Measurements from ENCODE around the gene BMP8A. TPM values are rescaled to one million over a fixed set of nuclear protein-coding genes. Genes with fewer than 3 reads are reported as not detected.
"Not testable (repeated sequence)": the region's sequence is repeated elsewhere in the genome, so short reads cannot be mapped to it uniquely, and the experiment has no call there.

The BMP8A gene
- total RNA-seq, 2 experiments from 2014 or later = 0.13 TPM; not detected in 1

DNA sequence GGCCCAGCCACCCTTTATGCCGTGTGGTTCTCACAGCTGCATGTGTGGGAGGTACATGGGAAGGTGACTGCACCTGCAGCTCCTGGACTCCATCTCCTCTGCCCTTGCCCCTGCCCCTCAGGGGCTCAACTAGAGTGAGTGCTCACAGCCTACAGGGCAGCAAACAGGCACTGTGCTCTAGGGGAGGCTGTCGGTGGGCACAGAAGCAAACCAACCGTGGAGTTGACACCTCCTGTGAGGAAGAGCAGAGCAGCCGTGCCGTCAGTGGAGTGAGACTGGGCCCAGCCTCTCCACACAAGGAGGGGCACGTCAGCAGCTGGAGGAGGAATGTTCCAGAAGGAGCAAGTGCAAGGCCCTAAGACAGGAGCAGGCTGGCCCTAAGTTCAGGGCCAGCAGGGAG, 32.7 kb downstream of the BMP8A start:
- CTCF ChIA-PET = no interaction called here
- POLR2A ChIA-PET = no interaction called here

DNA sequence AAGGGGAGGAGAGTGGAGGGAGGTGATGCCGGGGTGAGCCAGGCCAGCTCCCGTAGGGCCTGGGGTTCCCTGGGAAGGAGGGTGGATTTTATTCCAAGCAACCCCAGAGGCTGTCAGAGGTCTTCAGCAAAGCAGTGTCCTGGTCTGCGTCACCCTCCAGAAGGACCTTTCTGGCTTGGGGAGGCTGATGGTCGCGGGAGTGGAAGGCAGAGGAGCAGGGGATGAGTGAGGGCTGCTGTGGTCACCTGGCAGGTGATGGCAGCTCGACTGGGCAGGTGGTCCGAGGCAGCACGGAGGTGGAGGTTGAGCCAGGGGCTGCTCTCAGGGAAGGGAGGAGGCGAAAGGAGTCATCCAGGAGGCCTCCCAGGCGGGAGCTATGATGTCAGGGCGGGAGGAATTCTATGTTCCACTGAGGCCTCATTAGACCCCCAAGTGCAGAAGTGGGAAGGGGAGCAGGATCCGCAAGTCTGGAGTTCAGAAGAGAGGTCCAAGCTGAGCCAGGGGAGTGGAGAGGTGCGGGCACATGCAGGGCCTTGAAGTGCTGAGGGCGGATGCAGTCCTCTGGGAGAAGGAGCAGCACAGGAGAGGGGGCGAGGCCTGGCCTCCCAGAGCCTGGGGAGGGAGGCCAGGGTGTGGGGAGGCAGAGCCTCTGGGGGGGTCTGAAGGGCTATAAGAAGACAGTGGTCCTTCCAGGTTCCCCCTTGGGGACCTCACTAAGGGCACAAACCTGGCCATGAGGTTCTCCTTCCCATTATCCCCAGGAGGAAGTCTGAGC, 33.3 kb downstream of the BMP8A start:
- ChIA-PET CTCF (no interaction called here), POLR2A (no interaction called here)

DNA sequence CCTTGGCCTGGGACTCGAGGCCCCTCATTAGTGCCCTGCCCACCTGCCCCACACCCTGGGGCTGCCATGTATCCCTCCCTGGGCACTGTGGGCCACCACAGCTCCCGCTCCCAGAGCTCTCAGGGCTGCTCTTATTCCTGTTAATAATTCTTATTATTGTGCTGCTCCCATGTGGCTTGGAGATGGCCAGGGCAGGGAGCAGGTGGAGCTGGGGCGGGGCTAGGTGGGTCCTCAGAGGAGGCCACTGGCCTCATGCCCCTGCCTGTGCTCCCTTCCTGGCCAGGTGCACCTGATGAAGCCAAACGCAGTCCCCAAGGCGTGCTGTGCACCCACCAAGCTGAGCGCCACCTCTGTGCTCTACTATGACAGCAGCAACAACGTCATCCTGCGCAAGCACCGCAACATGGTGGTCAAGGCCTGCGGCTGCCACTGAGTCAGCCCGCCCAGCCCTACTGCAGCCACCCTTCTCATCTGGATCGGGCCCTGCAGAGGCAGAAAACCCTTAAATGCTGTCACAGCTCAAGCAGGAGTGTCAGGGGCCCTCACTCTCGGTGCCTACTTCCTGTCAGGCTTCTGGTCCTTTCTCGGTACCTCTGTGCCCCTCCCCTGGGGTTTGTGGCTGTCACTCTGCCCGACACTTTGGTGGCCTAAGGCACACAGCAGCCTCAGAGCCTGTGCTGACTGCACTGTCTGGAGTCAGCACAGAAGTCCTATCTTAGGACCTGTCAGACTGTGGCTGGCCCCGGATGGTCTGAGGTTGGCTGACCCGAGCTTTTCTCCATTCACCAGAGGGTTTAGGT, 34.1 kb downstream of the BMP8A start:
- CTCF ChIA-PET = no interaction called here

DNA sequence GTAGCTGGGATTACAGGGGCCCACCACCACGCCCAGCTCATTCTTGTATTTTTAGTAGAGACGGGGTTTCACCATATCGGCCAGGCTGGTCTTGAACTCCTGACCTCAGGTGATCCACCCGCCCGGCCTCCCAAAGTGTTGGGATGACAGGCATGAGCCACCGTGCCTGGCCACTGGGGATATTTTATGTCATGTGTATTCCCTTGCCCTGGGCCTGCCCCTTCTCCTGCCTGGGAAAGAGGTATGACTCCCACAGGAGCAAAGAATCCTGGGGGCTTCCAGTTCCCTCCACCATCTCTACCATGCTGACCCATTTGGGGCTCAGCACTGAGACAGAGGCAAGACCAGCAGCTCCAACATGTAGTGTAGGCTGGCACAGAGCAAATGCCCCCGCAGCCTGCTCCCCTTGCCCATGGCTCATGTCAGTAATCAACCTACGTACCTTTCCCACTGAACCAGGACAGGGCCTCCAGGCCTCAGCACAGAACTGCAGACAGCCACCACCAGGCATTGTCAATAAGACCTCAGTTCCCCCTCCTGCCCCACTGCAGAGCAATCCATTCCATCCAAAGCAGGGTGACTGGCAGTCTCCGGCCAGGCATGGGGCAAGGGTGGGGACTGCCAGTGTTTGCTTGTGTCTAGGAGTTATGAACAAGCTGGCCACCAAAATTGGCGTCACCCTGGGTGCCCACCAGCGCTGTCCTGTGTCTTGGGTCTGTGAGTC, 35.2 kb downstream of the BMP8A start:
- CTCF ChIA-PET = interaction anchor here (0.6 kb wide), 1 partner anchor 340 kb away, joined by 3 read pairs; no protein-coding TSS in a partner anchor
- POLR2A ChIA-PET = no interaction called here

More for the DNA sequence above, 34.1 kb downstream of the BMP8A start:
- POLR2A ChIA-PET = no interaction called here

DNA sequence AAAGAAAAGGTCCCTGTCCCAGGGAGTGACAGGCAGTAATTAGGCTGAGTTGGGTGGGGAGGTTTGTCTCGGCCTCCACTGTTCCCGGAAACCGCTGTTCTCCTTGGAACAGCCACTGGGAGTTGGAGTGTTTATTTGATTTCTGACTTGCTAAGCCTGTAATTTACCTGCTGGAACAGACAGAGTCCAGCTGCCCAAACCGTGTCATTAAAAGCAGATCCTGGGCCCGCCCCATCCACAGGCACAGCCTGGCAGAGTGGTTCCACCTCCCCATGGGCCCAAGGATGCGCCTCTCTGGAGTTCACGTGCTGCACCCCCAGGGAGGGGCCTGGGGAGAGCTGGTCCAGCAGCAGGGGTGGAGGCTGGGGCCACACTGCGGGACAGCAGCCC, 35.7 kb downstream of the BMP8A start:
- CTCF ChIA-PET = interaction anchor here (0.5 to 0.6 kb wide), 3 partner anchors 11 to 420 kb away, joined by 3 read pairs; no protein-coding TSS in a partner anchor
- POLR2A ChIA-PET = not testable (repeated sequence)

DNA sequence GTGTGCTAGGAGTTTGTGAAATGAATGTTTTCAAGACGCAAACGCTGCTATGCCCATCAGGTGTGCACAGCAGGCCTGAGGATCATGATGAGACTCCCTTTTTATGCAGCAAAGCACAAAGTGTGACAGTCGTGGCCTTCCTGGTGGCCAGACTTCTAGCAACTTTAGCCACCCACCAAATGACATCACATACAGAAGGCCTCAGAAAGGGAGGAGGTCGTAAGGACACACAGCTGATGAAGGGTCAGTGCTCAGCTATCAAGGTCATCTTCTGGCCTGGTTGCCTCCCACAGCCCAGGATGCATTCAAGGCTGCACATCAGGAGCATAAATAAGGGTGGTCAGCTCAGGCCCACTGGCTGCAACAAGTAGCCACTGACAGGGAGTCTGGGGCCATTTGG, 36.6 kb downstream of the BMP8A start:
- ChIA-PET CTCF (no interaction called here), POLR2A (no interaction called here)

DNA sequence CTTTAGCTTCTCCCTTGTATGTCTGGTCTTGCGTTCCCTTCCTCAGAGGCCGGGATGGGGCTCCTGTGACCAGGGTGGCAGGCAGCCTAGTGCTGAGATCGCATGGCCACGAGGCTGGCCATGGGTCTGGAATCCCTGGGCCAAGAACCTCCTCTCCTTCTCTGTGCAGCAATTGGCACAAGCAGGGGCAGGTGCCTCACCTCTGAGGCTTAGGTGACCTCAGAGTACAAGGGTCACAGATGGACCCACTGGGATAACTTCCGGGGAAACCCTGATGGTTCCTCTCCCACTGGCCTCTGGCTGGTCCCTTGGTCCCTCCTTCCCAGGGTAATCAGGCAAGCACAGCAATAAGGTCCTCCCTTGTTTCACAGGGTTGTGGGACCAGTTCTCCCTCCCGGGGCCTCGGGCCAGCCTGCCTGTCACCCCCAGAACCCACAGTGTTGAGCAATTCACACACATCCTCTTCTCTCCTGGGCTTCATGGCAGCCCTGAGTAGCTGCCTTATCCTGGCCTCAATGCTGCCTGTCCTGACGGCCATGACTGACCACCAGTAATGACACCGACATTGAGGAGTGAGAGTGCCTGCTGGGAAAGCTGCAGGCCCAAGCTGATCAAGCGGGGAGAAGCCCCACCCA, 38.6 kb downstream of the BMP8A start:
- POLR2A ChIA-PET = no interaction called here
- CTCF ChIA-PET = interaction anchor here (1.8 kb wide), 1 partner anchor 9 kb away, joined by 8 read pairs; no protein-coding TSS in a partner anchor

DNA sequence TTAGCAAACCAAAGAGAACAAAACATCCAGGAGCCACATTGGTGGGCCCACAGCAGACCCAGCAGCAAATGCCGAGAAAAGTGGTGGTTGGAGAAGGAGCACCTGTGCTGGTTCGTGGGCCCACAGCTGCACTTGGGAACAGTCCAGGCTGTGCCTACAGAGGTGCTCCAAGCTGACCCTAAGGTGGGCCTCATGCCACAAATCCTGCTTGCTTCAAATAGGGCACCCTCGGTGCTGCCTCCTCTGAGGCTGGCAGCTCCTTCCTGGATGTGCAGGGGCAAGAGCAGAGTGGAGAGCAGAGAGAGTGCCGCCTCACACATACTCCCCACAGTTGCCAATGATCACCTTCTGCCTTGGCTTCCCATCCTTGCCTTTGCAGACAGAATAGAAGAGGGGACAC, 40.1 kb downstream of the BMP8A start:
- ChIA-PET CTCF (interaction anchor here (0.6 to 1.3 kb wide), 2 partner anchors 433 to 489 kb away, joined by 3 to 5 read pairs; no protein-coding TSS in a partner anchor), POLR2A (no interaction called here)

DNA sequence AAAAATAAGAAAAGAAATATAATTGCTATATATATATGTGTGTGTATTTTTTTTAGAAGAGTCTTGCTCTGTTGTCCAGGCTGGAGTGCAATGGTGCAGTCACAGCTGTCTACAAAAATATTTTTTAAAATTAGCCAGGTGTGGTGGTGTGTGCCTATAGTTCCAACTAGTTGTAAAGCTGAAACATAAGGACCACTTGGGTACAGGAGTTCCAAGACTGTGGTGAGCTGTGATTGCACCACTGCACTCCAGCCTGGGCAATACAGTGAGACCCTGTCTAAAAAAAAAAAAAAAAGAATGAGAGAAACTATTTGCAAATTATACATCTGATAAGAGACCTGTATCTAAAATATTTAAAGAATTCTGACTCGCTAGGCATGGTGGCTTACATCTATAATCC, 42.0 kb downstream of the BMP8A start:
- CTCF ChIA-PET = no interaction called here
- POLR2A ChIA-PET = no interaction called here

DNA sequence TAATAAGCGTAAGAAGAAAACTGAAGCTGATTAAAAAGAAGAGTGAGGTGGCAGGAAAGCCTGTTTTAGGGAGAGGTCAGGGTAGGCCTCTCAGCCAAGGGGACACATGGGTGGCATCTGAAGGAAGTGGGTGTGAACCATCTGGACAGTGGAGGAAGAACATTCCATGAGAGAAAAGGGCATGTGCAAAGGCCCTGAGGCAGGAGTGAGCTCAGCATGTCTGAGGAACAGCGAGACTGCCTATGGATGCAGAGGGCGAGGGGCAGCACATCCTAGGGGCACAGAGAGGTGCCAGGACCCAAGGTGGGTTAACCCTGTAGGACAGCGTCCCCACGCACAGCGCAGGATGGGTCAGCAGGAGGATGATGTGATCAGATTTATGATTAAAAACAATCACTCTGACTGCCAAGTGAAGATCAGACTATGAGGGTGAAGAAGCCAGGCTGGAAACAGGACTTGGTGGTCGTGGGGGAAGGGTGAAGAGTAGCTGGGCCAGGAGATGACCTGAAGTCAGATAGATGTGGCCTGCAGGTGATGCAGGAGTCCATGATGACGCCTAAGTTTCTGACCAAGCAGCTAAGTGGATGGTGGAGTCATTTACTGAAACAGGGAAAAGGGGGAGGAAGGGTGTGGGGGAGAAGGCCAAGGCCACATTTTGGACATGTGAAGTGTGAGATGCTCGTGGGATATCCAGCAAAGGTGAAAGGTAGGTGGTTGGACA, 47.3 kb downstream of the BMP8A start:
- ChIA-PET POLR2A (no interaction called here), CTCF (interaction anchor here (0.6 to 2.2 kb wide), 12 partner anchors 9 to 440 kb away, joined by 3 to 10 read pairs (median 4); no protein-coding TSS in a partner anchor)

DNA sequence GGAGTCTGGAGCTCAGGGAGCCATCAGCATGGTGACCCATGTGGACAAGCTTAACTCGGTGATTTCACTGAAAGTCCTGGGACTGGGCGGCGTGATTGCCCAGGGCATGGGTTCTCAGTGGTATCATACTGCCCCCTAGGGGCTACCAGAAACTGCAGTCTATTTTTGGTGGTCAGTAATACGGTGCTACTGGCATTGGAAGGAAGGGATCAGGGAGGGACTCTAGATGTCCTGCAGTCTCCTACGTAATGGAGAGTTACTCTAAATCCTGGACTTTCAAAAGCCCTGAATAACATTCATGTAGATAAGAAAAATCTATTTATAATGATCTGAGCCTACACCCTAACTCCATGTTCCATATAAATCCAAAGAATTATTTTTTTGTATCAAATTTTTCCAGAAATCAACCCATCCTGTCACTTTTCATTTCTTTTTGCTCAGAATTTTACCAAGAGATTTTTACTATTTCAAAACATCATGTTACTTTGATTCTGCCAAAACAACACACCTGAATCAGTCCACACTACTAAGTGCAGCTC, 47.9 kb downstream of the BMP8A start:
- POLR2A ChIA-PET = no interaction called here

DNA sequence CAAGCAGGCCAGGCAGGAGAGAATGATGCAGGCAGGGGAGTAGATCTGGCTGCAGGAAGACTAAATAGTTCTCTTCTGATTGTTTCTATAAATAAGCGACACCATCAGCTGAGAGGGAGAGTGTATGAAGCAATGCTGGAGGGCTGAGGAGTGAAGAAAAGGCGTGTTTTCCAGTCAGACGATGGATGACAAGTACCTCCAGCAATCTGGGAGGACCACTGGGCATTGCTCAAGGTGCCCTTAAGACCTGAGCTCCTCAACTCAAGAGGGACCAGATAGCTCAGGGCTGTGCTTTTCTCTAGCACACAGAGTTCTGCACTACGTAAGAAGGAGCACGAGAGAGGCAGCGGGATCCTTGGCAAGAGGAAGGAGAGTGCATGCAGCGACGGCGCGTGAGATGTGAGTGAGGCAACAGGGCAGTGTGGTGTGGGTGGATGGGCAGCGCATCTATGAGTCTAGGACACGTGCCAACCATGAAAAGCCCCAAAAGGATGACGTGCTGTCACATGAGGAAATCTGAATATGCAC, 49.1 kb downstream of the BMP8A start:
- ChIA-PET POLR2A (no interaction called here), CTCF (interaction anchor here (0.7 kb wide), 1 partner anchor 448 kb away, joined by 3 read pairs; no protein-coding TSS in a partner anchor)

More for the DNA sequence above, 47.9 kb downstream of the BMP8A start:
- CTCF ChIA-PET = interaction anchor here (0.6 to 2.2 kb wide), 12 partner anchors 8 to 441 kb away, joined by 3 to 10 read pairs (median 4); no protein-coding TSS in a partner anchor

DNA sequence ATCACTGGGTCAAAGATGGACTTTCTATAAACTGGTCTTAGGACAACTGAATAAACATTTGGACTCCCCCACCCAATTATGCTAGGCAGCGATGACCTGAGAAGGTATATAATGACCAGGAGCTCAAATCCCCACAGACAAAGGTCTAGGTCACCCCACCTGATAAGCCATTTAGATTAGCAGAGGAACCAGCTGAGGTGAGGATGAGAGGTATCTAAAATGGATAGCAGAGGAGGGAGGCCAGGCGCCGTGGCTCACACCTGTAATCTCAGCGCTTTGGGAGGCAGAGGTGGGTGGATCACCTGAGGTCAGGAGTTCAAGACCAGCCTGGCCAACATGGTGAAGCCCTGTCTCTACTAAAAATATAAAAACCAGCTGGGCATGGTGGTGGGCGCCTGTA, 51.5 kb downstream of the BMP8A start:
- ChIA-PET CTCF (no interaction called here), POLR2A (no interaction called here)

DNA sequence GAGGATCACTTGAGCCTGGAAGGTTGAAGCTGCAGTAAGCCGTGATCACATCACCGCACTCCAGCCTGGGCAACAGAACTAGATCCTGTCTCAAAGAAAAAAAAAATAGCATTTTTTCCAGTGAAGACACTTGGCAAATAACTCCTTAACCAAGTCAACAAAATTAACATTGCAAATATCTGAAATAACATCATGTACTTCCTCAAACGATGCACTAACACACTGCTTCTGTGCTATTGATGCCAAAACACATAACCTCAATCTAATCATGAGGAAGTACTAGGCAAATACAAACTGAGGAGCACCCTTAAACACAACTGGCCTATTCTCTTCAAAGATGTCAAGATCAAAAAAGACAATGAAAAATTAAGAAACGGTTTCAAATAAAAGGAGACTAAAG, 52.9 kb downstream of the BMP8A start:
- ChIA-PET POLR2A (no interaction called here), CTCF (no interaction called here)

DNA sequence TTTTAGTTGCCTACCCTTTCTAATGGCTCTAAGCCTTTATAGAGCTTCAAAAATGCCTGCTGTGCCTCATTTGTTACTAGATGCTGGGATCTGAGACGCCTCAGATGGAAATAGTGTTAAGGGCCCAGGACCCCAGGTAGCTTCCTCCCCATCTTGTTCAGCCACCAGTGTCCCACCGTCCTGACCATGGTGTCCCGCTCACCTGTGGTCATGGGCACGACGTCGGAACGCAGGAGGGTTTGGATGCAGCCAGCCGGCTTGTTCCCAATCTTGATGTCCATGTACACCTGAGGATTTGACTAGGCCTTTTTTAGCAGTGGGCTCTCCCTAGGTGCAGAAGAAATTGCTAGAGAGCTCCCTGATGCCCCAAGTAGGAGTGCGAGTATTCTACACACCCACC, 54.1 kb downstream of the BMP8A start:
- CTCF ChIA-PET = no interaction called here
- POLR2A ChIA-PET = no interaction called here

DNA sequence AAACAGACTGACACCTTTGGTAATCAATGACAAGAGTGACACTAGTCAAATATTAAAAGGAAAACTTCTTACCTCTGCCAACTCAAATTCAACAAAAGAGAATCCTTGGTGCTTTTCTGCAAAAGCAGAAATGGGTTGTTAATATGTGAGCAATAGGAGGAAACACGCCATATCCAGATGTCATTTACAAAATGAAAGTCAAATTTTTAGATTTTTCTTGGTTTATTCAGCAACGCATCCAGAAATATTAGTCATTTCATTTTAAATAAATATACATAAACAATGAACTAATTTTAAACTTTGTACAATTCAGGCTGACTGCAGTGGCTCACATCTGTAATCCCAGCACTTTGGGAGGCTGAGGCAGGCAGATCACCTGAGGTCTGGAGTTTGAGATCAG, 62.8 kb downstream of the BMP8A start:
- ChIA-PET POLR2A (no interaction called here), CTCF (interaction anchor here (1.1 kb wide), 1 partner anchor 21 kb away, joined by 3 read pairs; no protein-coding TSS in a partner anchor)

DNA sequence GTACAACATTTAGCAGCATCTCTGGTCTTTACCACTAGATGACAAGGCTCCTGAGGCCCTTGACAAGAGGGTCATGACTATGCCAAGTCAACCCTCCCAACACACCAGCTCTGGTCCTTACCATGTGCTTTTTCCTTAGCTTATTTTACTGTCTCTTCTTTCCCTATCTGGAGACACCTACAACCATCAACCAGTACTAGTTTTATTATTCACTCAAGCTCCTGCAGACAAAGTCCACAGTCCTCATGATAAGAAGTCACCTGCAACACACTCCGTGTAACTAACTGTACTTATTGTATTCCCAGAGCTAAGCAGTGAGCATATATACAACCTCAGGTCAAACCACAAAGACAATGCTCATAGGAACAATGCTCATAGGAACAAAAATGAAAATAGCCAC, 69.8 kb downstream of the BMP8A start:
- POLR2A ChIA-PET = interaction anchor here (0.5 kb wide), 1 partner anchor 181 kb away, joined by 7 read pairs; no protein-coding TSS in a partner anchor
- CTCF ChIA-PET = no interaction called here

DNA sequence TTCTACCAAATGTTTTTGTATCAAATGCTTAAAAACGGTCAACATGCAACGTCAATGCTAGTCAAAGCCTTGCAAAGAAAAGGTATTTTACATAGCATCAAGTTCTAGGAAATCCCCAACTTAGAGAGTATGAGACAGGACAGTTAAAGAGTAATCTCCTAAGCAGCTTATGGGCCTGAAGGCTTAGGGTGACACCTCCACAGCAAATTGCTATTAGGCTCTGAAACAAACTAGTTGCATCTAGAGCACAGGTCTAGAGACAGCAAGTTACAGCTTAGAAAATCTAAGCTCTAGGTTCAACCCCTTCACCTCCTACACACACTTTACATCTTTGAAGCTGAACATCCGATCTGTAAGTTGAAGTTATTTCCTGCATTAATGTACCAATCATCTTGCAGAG, 71.5 kb downstream of the BMP8A start:
- CTCF ChIA-PET = no interaction called here
- POLR2A ChIA-PET = interaction anchor here (1.0 kb wide), 1 partner anchor 13 kb away, joined by 4 read pairs; no protein-coding TSS in a partner anchor

Data from activated CD8-positive, alpha-beta memory T cell treated with anti-CD3 and anti-CD28 coated beads for 36 hours (primary cell).